ENCODE results near the gene ENPEP.
"Not testable (repeated sequence)": the region's sequence is repeated elsewhere in the genome, so short reads cannot be mapped to it uniquely, and the experiment has no call there.

Gene ENPEP

DNA sequence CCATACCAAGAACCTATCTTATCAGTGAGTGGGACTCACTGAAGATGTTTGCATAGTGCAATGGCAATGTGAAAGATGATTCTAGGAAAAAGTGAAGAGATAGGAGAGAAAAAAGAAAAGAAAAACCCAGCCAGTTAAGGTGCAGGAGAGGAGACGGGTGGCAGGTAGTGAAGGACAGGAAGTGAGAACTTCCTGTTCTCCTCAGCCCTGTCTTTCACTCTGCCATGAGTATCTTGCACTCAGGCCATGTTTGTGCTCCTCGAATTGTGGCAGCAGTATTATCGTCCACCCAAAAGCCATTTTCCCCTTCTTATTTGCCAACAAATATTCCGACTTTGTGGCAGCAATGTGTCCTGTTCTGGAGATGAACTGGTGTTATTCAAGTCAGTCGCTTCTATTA lies 8.6 kb upstream of the ENPEP start:
- H3K36me3 ChIP-seq (ENCODE audit: control insufficient read depth, insufficient read depth, low read length), result no peaks in the 10 kb centered on the region
- no peaks in the 10 kb centered on the region for H3K27me3 ChIP-seq (ENCODE audit: control insufficient read depth, insufficient read depth, low read length)
- no peak overlapping the region for H3K9ac ChIP-seq (ENCODE audit: low read length)

DNA sequence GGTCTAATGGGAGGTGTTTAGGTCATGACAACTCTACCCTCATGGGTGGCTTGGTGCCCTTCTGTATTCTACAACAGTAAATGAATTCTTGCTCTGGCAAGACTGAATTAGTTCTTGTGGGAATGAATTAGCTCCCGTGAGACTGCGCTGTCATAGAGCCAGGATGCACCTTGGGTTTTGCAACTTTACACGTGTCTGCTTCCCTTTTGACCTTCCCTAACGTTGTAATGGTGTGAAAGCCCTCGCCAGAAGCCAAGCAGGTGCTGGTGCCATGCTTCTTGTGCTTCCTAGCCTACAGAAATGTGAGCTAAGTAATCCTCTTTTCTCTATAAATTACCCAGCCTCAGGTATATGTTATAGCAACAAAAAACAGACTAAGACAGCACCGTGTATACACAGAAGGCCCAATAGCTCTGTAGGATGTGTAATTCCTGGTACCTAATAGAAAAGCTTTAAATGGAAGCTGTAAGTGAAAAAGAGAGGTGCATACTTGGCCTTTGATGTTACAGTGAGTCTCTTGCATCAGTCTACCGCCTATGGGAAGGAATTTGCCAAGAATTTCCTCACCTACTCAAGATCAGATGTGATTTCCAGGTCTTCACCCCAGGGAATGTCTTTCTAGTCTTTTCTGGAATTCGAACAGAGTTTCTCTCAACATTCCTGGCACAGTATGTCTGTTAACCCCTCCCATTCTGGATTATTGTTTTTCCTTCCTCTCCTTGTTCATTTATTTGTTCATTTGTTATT lies 3.2 kb upstream of the ENPEP start:
- Histone ChIP-seq H3K4me1 (ENCODE audit: control insufficient read depth, insufficient read depth, low read length) (peaks cover 8% of the 10 kb centered on the region), H3K4me3 (ENCODE audit: low read length) (no peak overlapping the region), H3K9me3 (ENCODE audit: control insufficient read depth, low read length) (no peaks in the 10 kb centered on the region), H3K27me3 (ENCODE audit: control insufficient read depth, insufficient read depth, low read length) (peaks cover 16% of the 10 kb centered on the region), H3K36me3 (ENCODE audit: control insufficient read depth, insufficient read depth, low read length) (no peaks in the 10 kb centered on the region), H3K9ac (ENCODE audit: low read length) (no peak overlapping the region)

More for the DNA sequence above, 8.6 kb upstream of the ENPEP start:
- Histone ChIP-seq H3K4me3 (ENCODE audit: low read length) (no peak overlapping the region), H3K9me3 (ENCODE audit: control insufficient read depth, low read length) (no peaks in the 10 kb centered on the region), H3K4me1 (ENCODE audit: control insufficient read depth, insufficient read depth, low read length) (no peaks in the 10 kb centered on the region)

- H3K9ac ChIP-seq (ENCODE audit: low read length), result no peak overlapping the region
- H3K4me3 ChIP-seq (ENCODE audit: low read length), result no peak overlapping the region
- no peaks in the 10 kb centered on the region for H3K9me3 ChIP-seq (ENCODE audit: control insufficient read depth, low read length)
- peaks cover 16% of the 10 kb centered on the region for H3K27me3 ChIP-seq (ENCODE audit: control insufficient read depth, insufficient read depth, low read length)
- peaks cover 8% of the 10 kb centered on the region for H3K4me1 ChIP-seq (ENCODE audit: control insufficient read depth, insufficient read depth, low read length)
- H3K36me3 ChIP-seq (ENCODE audit: control insufficient read depth, insufficient read depth, low read length), result no peaks in the 10 kb centered on the region
These were observed 1.5 kb upstream of the ENPEP start for GRCh38 chr4:110474481-110474880.

- not testable (repeated sequence) for H3K9ac ChIP-seq (ENCODE audit: low read length); H3K9me3 ChIP-seq (ENCODE audit: control insufficient read depth, low read length); H3K36me3 ChIP-seq (ENCODE audit: control insufficient read depth, insufficient read depth, low read length); H3K4me1 ChIP-seq (ENCODE audit: control insufficient read depth, insufficient read depth, low read length); H3K4me3 ChIP-seq (ENCODE audit: low read length)
- peaks cover 16% of the 10 kb centered on the region for H3K27me3 ChIP-seq (ENCODE audit: control insufficient read depth, insufficient read depth, low read length)
These were observed 875 bp upstream of the ENPEP start for GRCh38 chr4:110475080-110475479.

DNA sequence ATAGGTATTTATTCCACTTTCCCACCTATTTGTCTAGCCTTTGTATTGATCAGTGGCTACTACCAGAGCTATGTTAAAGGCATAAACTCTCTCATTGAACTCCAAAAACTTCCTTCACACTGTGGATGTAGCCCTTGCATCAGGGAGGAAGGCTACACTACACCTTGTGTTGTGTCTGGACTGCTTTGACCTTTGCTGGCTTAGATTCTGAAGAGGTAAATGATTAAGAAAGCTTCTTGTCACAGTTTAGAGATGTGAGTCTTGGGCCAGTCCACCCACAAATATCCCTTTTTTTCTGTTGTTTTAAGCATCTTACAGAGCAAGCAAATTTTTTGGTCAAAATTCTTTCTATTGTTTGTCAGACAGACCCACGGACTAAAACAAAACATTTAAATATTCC lies 1.9 kb downstream of the ENPEP start:
- Histone ChIP-seq H3K4me3 (ENCODE audit: low read length) (no peak overlapping the region), H3K36me3 (ENCODE audit: control insufficient read depth, insufficient read depth, low read length) (no peaks in the 10 kb centered on the region), H3K4me1 (ENCODE audit: control insufficient read depth, insufficient read depth, low read length) (peaks cover 8% of the 10 kb centered on the region), H3K27me3 (ENCODE audit: control insufficient read depth, insufficient read depth, low read length) (peaks cover 16% of the 10 kb centered on the region), H3K9me3 (ENCODE audit: control insufficient read depth, low read length) (no peaks in the 10 kb centered on the region), H3K9ac (ENCODE audit: low read length) (no peak overlapping the region)

GRCh38 chr4:110480031-110480549 lies 4.1 kb downstream of the ENPEP start:
- Histone ChIP-seq H3K4me1 (ENCODE audit: control insufficient read depth, insufficient read depth, low read length) (peaks cover 8% of the 10 kb centered on the region), H3K36me3 (ENCODE audit: control insufficient read depth, insufficient read depth, low read length) (no peaks in the 10 kb centered on the region), H3K4me3 (ENCODE audit: low read length) (no peak overlapping the region), H3K9ac (ENCODE audit: low read length) (no peak overlapping the region), H3K27me3 (ENCODE audit: control insufficient read depth, insufficient read depth, low read length) (peaks cover 16% of the 10 kb centered on the region), H3K9me3 (ENCODE audit: control insufficient read depth, low read length) (no peaks in the 10 kb centered on the region)

GRCh38 chr4:110480746-110481271 lies 4.9 kb downstream of the ENPEP start:
- Histone ChIP-seq H3K9ac (ENCODE audit: low read length) (no peak overlapping the region), H3K9me3 (ENCODE audit: control insufficient read depth, low read length) (no peaks in the 10 kb centered on the region), H3K4me3 (ENCODE audit: low read length) (no peak overlapping the region)

DNA sequence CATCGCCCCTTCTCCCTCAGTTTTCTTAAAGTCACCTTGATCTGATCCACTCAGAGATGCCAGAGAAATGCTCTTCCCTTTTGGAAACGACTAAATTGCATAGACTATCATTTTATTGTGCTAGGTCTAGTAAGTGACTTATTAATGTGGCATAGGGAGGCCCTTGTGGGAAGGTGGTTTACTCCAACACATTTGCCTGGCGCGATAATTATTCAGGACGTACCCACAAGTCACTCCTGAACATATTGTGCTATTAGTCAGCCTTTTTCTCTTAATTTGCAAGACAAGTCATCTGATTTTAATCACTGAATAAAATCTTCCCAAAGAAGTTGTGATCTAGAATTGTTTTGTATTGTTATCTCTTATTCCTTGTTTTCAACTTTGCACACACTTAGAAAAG lies 7.6 kb downstream of the ENPEP start:
- H3K27me3 ChIP-seq (ENCODE audit: control insufficient read depth, insufficient read depth, low read length), result no peaks in the 10 kb centered on the region

More at GRCh38 chr4:110480746-110481271, 4.9 kb downstream of the ENPEP start:
- peaks cover under 1% of the 10 kb centered on the region for H3K4me1 ChIP-seq (ENCODE audit: control insufficient read depth, insufficient read depth, low read length)
- H3K36me3 ChIP-seq (ENCODE audit: control insufficient read depth, insufficient read depth, low read length), result no peaks in the 10 kb centered on the region
- peaks cover 10% of the 10 kb centered on the region for H3K27me3 ChIP-seq (ENCODE audit: control insufficient read depth, insufficient read depth, low read length)

DNA sequence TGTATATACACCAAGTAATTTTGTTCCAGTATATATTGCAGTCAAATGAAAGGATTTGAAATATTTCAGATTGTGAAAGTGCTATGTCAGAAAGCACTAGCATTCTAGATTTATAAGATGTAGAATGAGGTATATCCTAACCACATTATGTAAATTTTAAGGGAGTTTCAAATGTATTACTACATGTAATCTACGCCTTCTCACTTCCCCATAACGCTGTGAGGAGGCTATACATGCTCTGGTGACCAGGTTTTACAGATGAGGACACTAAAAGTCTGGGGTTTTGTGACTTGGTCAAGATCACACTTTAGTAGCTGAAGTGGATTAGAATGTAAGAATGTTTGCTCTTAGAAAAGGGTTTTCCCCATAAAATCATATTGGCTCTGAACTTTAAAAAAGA lies 8.1 kb downstream of the ENPEP start:
- H3K27me3 ChIP-seq (ENCODE audit: control insufficient read depth, insufficient read depth, low read length), result no peaks in the 10 kb centered on the region
- no peaks in the 10 kb centered on the region for H3K36me3 ChIP-seq (ENCODE audit: control insufficient read depth, insufficient read depth, low read length)
- H3K9me3 ChIP-seq (ENCODE audit: control insufficient read depth, low read length), result no peaks in the 10 kb centered on the region
- H3K4me3 ChIP-seq (ENCODE audit: low read length), result no peak overlapping the region
- no peaks in the 10 kb centered on the region for H3K4me1 ChIP-seq (ENCODE audit: control insufficient read depth, insufficient read depth, low read length)
- H3K9ac ChIP-seq (ENCODE audit: low read length), result no peak overlapping the region

More for the DNA sequence above, 7.6 kb downstream of the ENPEP start:
- Histone ChIP-seq H3K9me3 (ENCODE audit: control insufficient read depth, low read length) (no peaks in the 10 kb centered on the region), H3K4me1 (ENCODE audit: control insufficient read depth, insufficient read depth, low read length) (no peaks in the 10 kb centered on the region), H3K4me3 (ENCODE audit: low read length) (no peak overlapping the region), H3K36me3 (ENCODE audit: control insufficient read depth, insufficient read depth, low read length) (no peaks in the 10 kb centered on the region), H3K9ac (ENCODE audit: low read length) (no peak overlapping the region)

DNA sequence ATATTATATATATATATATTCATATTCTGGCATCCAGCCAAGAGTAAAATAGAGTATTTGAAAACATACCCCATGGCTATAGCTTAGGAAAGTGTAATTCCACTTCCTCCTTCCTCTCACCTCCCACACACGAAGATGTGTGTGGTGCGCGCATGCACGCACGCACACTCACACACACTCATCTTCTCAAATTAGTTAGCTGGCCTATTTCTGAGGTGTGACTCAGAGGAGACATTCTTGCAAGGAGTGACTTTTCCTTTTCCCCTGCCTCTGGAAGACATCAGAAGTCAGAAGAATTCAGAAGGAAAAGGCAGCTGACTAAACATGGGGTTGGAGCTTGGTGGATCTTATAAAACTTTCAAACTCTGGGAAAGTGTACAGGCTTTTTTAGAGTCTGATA lies 8.8 kb downstream of the ENPEP start:
- Histone ChIP-seq H3K27me3 (ENCODE audit: control insufficient read depth, insufficient read depth, low read length) (no peaks in the 10 kb centered on the region), H3K9ac (ENCODE audit: low read length) (no peak overlapping the region), H3K4me1 (ENCODE audit: control insufficient read depth, insufficient read depth, low read length) (no peaks in the 10 kb centered on the region), H3K4me3 (ENCODE audit: low read length) (no peak overlapping the region), H3K9me3 (ENCODE audit: control insufficient read depth, low read length) (no peaks in the 10 kb centered on the region), H3K36me3 (ENCODE audit: control insufficient read depth, insufficient read depth, low read length) (no peaks in the 10 kb centered on the region)

DNA sequence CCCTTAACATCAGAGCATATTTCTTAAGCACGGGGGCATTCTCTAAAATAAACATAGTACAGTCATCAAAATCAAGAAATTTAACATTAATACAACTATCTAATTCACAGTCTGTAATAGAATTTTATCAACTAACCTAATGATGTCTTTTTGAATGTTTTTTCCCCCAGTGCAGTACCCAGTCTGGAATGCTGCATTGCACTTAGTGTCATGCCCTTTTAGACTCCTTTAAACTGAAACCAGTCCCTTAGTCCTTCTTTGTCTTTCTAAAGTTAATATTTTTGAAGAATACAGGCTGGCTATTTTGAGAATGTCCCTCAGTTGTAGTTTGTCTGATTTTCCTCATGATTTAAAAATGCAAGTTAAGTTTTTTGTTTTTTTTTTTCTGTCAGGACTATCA lies 9.5 kb downstream of the ENPEP start:
- Histone ChIP-seq H3K36me3 (ENCODE audit: control insufficient read depth, insufficient read depth, low read length) (no peaks in the 10 kb centered on the region), H3K9me3 (ENCODE audit: control insufficient read depth, low read length) (no peaks in the 10 kb centered on the region), H3K4me1 (ENCODE audit: control insufficient read depth, insufficient read depth, low read length) (no peaks in the 10 kb centered on the region), H3K4me3 (ENCODE audit: low read length) (no peak overlapping the region), H3K9ac (ENCODE audit: low read length) (no peak overlapping the region), H3K27me3 (ENCODE audit: control insufficient read depth, insufficient read depth, low read length) (no peaks in the 10 kb centered on the region)

GRCh38 chr4:110486256-110486655 lies 10.3 kb downstream of the ENPEP start:
- Histone ChIP-seq H3K9ac (ENCODE audit: low read length) (no peak overlapping the region), H3K27me3 (ENCODE audit: control insufficient read depth, insufficient read depth, low read length) (no peaks in the 10 kb centered on the region), H3K4me1 (ENCODE audit: control insufficient read depth, insufficient read depth, low read length) (no peaks in the 10 kb centered on the region), H3K9me3 (ENCODE audit: control insufficient read depth, low read length) (no peaks in the 10 kb centered on the region), H3K4me3 (ENCODE audit: low read length) (no peak overlapping the region), H3K36me3 (ENCODE audit: control insufficient read depth, insufficient read depth, low read length) (no peaks in the 10 kb centered on the region)

Measured in mucosa of stomach (tissue), 1 donor.